ENCODE data around the gene TNFRSF1A. TPM values are rescaled to one million over a fixed set of nuclear protein-coding genes. Genes with fewer than 3 reads are reported as not detected.
A peak's percentile ranks its signal among the peaks of the same experiment; 100 is the strongest.

The TNFRSF1A gene
- total and polyA plus RNA-seq, 9 of the 15 experiments (the other 6 are each of a cell fraction or from before 2014, with no cell fraction given): 0.76 to 43.5 (median 30.0) TPM

DNA sequence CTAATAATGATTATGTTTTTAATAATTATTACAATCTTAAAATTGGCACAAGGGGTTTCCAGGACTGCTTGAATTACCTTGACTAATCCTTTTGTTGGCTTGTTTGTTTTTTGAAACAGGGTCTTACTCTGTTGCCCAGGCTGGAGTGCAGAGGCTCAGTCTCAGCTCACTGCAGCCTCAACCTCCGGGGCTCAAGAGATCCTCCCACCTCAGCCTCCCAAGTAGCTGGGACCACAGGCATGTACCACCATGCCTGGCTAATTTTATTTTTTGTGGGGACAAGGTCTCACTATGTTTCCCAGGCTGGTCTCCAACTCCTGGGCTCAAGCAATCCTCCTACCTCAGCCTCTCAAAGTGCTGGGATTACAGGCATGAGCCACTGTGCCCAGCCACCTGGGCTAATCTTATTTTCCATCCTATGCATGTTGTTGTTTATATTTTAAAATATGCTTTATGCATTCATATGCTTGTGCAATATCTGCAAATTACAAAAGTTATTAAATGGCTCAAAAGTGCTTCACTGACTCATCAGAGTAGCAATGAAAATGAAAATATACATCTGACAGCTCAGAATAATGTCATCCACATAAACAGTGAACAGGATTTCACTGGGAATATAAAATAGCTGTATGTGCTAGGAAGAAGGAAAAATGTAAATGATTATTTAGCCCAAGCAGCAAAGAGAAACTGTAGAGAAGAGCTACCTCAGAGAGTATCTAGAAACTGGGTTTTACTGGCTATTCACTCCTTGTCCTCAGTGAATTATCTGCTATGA is 56.2 kb downstream of the TNFRSF1A start (continued):
- TF ChIP-seq HDAC6 (IDR thresholded peaks at IDR 0.05; ENCODE audit: low read depth, low read length) (no peak), MXI1 (IDR thresholded peaks at IDR 0.05; ENCODE audit: low read depth, low read length) (no peak)

DNA sequence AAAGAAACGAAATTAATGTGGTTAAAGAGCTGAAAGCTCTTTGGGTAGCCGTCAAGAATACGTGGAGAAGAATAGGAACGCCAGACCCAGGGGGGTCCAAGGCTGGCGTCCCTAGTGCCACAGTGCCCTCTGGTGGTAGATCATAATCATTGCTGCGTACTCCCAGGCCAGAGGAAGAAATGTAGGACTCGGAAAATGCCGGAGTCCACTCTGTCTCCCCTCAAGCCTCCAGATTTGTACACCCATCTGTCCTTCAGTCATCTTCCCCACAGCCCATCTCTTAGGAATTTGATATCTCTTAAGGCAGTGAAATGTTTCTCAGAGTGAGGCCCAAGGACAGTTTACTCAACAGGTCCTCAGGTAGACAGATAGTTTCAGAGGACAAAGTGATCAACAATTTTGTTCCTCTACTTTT is 56.8 kb downstream of the TNFRSF1A start:
- peaks cover 0 to 6% of the 10 kb centered on the region in 2 experiments; a peak in 1 of 5 replicates for H3K27me3 ChIP-seq (ENCODE audit: control insufficient read depth in 2 of 2, insufficient read depth in 2 of 2, low read length in 2 of 2)
- H3K27ac ChIP-seq (ENCODE audit: extremely low read depth, low read depth, low read length): no peak overlapping the region
- no peaks in the 10 kb centered on the region for H3K79me2 ChIP-seq (ENCODE audit: control insufficient read depth, insufficient read depth, low read length)
- ChIA-PET CTCF (ENCODE audit: low intra/inter-chr PET ratio) (interaction anchor here (1.3 to 2.1 kb wide), 5 partner anchors 85 to 297 kb away, joined by 3 to 15 read pairs (median 6); partner anchors contain the start of gene CD9), POLR2A (interaction anchor here (2.0 kb wide), 1 partner anchor 89 kb away, joined by 6 read pairs; no protein-coding TSS in a partner anchor)
- H4K20me1 ChIP-seq (replicated peaks; ENCODE audit: control insufficient read depth, insufficient read depth, low read length): no peaks in the 10 kb centered on the region
- no peaks in the 10 kb centered on the region for H3K9me1 ChIP-seq (ENCODE audit: control insufficient read depth, insufficient read depth, low read length)
- WGBS (ENCODE audit: insufficient coverage, low coverage, missing lambda C conversion rate): 4% methylated on average over 8 of the region's 8 CpGs
- in situ Hi-C loops (cut with MboI) (loop anchor here (5.0 kb wide), 1 partner anchor 293 kb away; no protein-coding TSS in a partner anchor), intact Hi-C loops (cut with micrococcal nuclease) (loop anchor here (1.0 to 2.0 kb wide), 3 partner anchors 90 to 296 kb away; no protein-coding TSS in a partner anchor)
- H3K36me3 ChIP-seq (ENCODE audit: control insufficient read depth, insufficient read depth, low read length): no peaks in the 10 kb centered on the region
- no peak overlapping the region for H3K9ac ChIP-seq (ENCODE audit: insufficient read depth in 1 of 2, low read depth in 2 of 2, low read length in 2 of 2)
- ATAC-seq: peak; percentile 98
- FAIRE-seq: peak; percentile 89
- H3K4me2 ChIP-seq (ENCODE audit: insufficient read depth, low read length): no peak overlapping the region
- H3K4me1 ChIP-seq (replicated peaks in 1 of 2; ENCODE audit: control insufficient read depth in 2 of 2, insufficient read depth in 2 of 2, low read length in 2 of 2): no peaks in the 10 kb centered on the region; a peak in 2 of 5 replicates
- H3K9me3 ChIP-seq (replicated peaks; ENCODE audit: control insufficient read depth, insufficient read depth, low read depth, low read length): no peaks in the 10 kb centered on the region
- H3K4me3 ChIP-seq: no peak overlapping the region
- peak; percentile 74 to 81 (median 77) for DNase-seq (ENCODE audit: extremely low read depth in 1 of 4, low spot score in 3 of 4)
- 0 out of 2 replicates have a peak overlapping the region, but pooled peaks have one; percentile 59 for H2AFZ ChIP-seq (ENCODE audit: low read depth, low read length)
- BruUV-seq (replicated peaks): no TSS peak
- TF ChIP-seq, protein P1, sequence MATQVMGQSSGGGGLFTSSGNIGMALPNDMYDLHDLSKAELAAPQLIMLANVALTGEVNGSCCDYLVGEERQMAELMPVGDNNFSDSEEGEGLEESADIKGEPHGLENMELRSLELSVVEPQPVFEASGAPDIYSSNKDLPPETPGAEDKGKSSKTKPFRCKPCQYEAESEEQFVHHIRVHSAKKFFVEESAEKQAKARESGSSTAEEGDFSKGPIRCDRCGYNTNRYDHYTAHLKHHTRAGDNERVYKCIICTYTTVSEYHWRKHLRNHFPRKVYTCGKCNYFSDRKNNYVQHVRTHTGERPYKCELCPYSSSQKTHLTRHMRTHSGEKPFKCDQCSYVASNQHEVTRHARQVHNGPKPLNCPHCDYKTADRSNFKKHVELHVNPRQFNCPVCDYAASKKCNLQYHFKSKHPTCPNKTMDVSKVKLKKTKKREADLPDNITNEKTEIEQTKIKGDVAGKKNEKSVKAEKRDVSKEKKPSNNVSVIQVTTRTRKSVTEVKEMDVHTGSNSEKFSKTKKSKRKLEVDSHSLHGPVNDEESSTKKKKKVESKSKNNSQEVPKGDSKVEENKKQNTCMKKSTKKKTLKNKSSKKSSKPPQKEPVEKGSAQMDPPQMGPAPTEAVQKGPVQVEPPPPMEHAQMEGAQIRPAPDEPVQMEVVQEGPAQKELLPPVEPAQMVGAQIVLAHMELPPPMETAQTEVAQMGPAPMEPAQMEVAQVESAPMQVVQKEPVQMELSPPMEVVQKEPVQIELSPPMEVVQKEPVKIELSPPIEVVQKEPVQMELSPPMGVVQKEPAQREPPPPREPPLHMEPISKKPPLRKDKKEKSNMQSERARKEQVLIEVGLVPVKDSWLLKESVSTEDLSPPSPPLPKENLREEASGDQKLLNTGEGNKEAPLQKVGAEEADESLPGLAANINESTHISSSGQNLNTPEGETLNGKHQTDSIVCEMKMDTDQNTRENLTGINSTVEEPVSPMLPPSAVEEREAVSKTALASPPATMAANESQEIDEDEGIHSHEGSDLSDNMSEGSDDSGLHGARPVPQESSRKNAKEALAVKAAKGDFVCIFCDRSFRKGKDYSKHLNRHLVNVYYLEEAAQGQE (IDR thresholded peaks at IDR 0.05; ENCODE audit: borderline replicate concordance): peak; percentile 87
- TF ChIP-seq, protein P1 (CRISPR knock-in tag; IDR thresholded peaks at IDR 0.05; ENCODE audit: low read depth): no peak
- TF ChIP-seq, protein P2, sequence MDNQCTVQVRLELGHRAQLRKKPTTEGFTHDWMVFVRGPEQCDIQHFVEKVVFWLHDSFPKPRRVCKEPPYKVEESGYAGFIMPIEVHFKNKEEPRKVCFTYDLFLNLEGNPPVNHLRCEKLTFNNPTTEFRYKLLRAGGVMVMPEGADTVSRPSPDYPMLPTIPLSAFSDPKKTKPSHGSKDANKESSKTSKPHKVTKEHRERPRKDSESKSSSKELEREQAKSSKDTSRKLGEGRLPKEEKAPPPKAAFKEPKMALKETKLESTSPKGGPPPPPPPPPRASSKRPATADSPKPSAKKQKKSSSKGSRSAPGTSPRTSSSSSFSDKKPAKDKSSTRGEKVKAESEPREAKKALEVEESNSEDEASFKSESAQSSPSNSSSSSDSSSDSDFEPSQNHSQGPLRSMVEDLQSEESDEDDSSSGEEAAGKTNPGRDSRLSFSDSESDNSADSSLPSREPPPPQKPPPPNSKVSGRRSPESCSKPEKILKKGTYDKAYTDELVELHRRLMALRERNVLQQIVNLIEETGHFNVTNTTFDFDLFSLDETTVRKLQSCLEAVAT (IDR thresholded peaks at IDR 0.05): no peak
- no peak for TF ChIP-seq PTTG1 (tag; IDR thresholded peaks at IDR 0.05; ENCODE audit: low read depth)
- TF ChIP-seq MAFK (IDR thresholded peaks at IDR 0.05; ENCODE audit: low read length): no peak
- TF ChIP-seq CREB5 (CRISPR knock-in tag; IDR thresholded peaks at IDR 0.05): no peak

Data from K562 (cell line).